Neural cell (in vitro differentiated cells): ENCODE data around the gene GPRC6A.

Experiments
- CTCF ChIP-seq: fragments of 450-650 bp; IDR thresholded peaks from 2 replicates; pipeline ENCODE4 v1.5.1; 2014; ENCODE audit warnings: antibody characterized with exemption, mild to moderate bottlenecking, moderate library complexity; ENCODE audit not compliant: poor library complexity, severe bottlenecking
- EP300 ChIP-seq: fragments of 450-650 bp; conservative IDR thresholded peaks from 2 replicates; pipeline ENCODE4 v1.6.1; 2014; ENCODE audit warnings: antibody characterized with exemption, mild to moderate bottlenecking, moderate library complexity; ENCODE audit not compliant: poor library complexity, severe bottlenecking
- EZH2 ChIP-seq: fragments of 200-600, 300-800 bp; shearing (Covaris generic), sonication (generic); IDR thresholded peaks from 2 replicates; pipeline ENCODE4 v1.6.1; 2014; ENCODE audit warnings: antibody characterized with exemption, low read length, borderline replicate concordance, mild to moderate bottlenecking; ENCODE audit not compliant: insufficient read depth, poor library complexity, severe bottlenecking
- POLR2AphosphoS5 ChIP-seq: IDR thresholded peaks from 2 replicates; pipeline ENCODE4 v1.6.1; 2012
- RAD21 ChIP-seq: fragments of 450-650 bp; conservative IDR thresholded peaks from 2 replicates; pipeline ENCODE4 v1.6.1; 2014; ENCODE audit warnings: antibody characterized with exemption, mild to moderate bottlenecking, moderate library complexity
- REST ChIP-seq: IDR thresholded peaks from 2 replicates; pipeline ENCODE4 v1.6.1; 2012; ENCODE audit warnings: borderline replicate concordance
- SMC3 ChIP-seq: fragments of 450-650 bp; conservative IDR thresholded peaks from 2 replicates; pipeline ENCODE4 v1.6.1; 2014; ENCODE audit warnings: antibody characterized with exemption, mild to moderate bottlenecking, moderate library complexity; ENCODE audit not compliant: poor library complexity
- TAF1 ChIP-seq: IDR thresholded peaks from 2 replicates; pipeline ENCODE4 v1.6.1; 2012; ENCODE audit warnings: low read depth

- TF ChIP-seq TAF1 = no peak
- TF ChIP-seq CTCF = no peak
- no peak for TF ChIP-seq POLR2AphosphoS5
- TF ChIP-seq REST = no peak
- TF ChIP-seq SMC3 = no peak
- no peak for TF ChIP-seq EZH2
- TF ChIP-seq EP300 = no peak
- TF ChIP-seq RAD21 = no peak
These were observed 64.8 kb downstream of the GPRC6A start for GRCh38 chr6:116763906-116764628.
